GM12872 (cell line): ENCODE measurements around the gene ATG10.

Experiments
- CTCF ChIP-seq: IDR thresholded peaks from 3 replicates; pipeline ENCODE4 v1.5.1; 2011; ENCODE audit warnings: low read depth, mild to moderate bottlenecking, low read length, moderate library complexity; ENCODE audit not compliant: insufficient read depth

ATG10 gene

DNA sequence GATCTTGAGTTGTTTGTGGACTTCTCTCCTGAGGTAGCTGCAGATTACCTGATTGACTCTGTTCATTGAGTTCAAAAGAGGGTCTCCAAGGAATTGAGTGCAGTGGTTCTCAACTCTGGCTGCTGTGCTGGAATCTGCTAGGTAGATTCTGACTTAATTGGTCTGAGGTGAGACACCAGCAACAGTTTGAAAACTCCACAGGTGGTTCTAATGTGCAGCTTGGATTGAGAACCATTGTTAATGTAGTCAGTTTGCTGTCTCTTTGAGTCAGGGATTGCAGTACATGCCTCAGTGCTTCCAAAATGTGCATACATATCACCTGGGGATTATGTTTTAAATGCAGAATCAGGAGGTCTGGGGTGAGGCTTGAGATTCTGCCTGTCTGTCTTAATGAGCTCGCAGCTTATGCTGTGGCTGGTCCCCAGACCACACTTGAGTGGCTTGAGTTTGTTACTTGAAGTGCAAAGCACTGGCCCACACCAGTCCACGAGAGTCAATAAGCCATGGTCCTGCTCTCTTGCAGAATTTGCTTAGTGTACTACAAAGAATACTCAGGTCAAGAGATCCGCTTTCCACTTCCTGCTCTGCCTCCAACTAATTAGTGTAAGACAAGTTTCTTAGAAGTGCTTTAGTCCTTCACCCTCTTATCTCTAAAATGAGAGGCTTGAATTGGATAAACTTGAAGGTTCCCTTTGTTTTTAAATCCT is 82.3 kb downstream of the ATG10 start:
- TF ChIP-seq CTCF, result no peak

GRCh38 chr5:82057051-82057450 is 85.2 kb downstream of the ATG10 start:
- TF ChIP-seq CTCF, result no peak

DNA sequence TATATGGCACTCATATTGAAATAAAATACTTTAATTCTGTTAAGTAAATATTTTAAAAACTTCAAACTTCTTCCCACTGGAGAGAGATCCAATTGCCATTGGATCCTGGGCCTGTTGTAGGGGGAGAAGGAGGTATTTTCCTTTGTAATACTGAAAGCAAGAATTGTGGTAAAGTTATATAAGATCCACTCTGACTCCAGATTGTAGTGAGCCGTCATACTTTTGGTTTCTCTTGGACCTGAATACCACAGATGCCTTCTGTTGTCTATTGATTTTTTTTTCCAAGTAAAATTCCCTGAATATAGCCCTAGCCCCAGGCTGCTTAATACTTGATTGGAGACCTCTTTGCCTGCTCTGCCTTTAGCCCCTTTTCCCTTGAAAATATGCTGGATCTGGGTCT is 86.9 kb downstream of the ATG10 start:
- TF ChIP-seq CTCF, result no peak

DNA sequence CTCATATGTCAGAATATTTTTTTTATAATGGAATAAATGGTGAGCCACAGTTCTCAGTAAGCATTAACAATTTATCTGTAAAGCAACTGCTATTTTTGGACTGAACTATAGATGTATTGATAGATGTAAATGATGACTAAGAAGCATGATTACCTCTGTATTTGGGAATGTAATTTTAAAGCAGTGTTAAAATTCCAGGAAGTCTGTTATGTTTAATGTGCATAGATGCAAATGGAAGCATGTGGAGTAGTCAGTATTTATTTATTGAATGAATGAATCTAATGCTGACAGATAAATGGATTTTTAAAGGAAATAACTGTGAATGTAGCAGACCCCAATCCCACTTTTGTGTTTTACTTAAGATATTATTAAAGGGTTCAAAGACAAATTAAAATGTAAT is 95.0 kb downstream of the ATG10 start:
- TF ChIP-seq CTCF, result no peak

GRCh38 chr5:82068723-82069122 is 96.9 kb downstream of the ATG10 start:
- TF ChIP-seq CTCF, result no peak

DNA sequence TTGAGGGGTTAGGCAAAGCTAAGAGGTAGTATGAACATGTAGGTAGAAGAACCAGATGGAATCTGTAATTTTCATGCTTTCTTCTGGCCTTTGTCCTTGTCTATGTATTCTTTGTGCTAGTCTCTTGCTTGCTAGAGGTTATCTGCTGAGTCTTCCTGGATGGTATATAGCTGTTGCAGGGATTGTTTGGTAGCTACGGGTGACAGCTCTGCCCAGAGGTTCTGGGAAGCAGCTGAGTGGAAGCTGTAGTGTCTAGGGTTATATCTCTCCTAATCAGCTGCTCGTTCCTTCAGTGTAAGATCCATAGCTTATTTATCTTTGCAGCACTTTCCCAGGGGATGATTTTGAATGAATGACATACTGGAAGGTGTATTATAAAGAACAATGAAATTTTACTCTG is 100.3 kb downstream of the ATG10 start:
- no peak for TF ChIP-seq CTCF

- TF ChIP-seq CTCF, result no peak
Measured at GRCh38 chr5:82073179-82073578, 101.4 kb downstream of the ATG10 start.
